NT2/D1 (cell line): ENCODE data around the gene SAP130.

ENCODE experiments used
- DNase-seq: peaks from one replicate; pipeline ENCODE4 v3.0.0-alpha.2; 2011; ENCODE audit warnings: low read depth, low spot score
- H3K27me3 ChIP-seq: 2 replicates; pipeline ENCODE4 v1.6.0; 2011; ENCODE audit warnings: mild to moderate bottlenecking; ENCODE audit not compliant: insufficient read length, insufficient read depth
- H3K36me3 ChIP-seq: 2 replicates; pipeline ENCODE4 v1.6.1; 2011; ENCODE audit warnings: mild to moderate bottlenecking, low read length, mixed read lengths; ENCODE audit not compliant: insufficient read depth, insufficient read length
- H3K4me1 ChIP-seq: 2 replicates; pipeline ENCODE4 v1.5.1; 2011; ENCODE audit not compliant: insufficient read depth, insufficient read length
- H3K4me3 ChIP-seq: 2 replicates; pipeline ENCODE4 v1.5.1; 2011; ENCODE audit warnings: low read depth; ENCODE audit not compliant: insufficient read length
- H3K9ac ChIP-seq: 2 replicates; pipeline ENCODE4 v1.6.0; 2011; ENCODE audit warnings: low read depth; ENCODE audit not compliant: insufficient read length
- H3K9me3 ChIP-seq: 2 replicates; pipeline ENCODE4 v1.5.1; 2011; ENCODE audit warnings: mild to moderate bottlenecking, low read length; ENCODE audit not compliant: insufficient read depth
- SUZ12 ChIP-seq: IDR thresholded peaks from 2 replicates; pipeline ENCODE4 v1.6.1; 2011; ENCODE audit not compliant: insufficient read length, insufficient read depth; ENCODE audit errors: extremely low read depth
- YY1 ChIP-seq: IDR thresholded peaks from 2 replicates; pipeline ENCODE4 v1.6.1; 2011; ENCODE audit not compliant: insufficient read length, insufficient read depth
- ZNF274 ChIP-seq: IDR thresholded peaks from 2 replicates; pipeline ENCODE4 v1.6.1; 2011; ENCODE audit warnings: mild to moderate bottlenecking, low read depth, low read length

The SAP130 gene

DNA sequence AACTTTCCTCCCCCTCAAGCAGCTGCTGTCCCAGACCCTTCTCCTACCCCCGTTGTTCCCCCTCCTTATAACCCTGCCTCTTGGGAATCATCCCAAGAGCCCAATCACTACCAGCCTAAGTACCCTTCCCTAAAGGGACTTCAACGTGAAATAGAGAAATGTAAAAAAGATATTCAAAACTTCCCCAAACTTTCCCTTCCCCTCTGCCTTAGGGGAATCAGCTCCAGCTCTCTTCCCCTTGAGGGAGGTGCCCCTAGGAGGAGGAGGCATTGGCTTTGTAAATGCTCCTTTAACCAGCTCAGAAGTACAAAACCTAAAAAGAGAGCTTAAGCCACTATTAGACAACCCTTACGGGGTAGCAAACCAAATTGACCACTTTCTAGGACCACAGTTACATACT, 10.6 kb upstream of the SAP130 start:
- peaks cover 50% of the 10 kb centered on the region for H3K9me3 ChIP-seq
- no peak overlapping the region for H3K9ac ChIP-seq
- no peaks in the 10 kb centered on the region for H3K36me3 ChIP-seq
- TF ChIP-seq ZNF274 = no peak
- TF ChIP-seq SUZ12 = no peak
- no peak for TF ChIP-seq YY1
- H3K4me1 ChIP-seq = no peaks in the 10 kb centered on the region
- DNase-seq = no peak
- no peak overlapping the region for H3K4me3 ChIP-seq
- H3K27me3 ChIP-seq = no peaks in the 10 kb centered on the region

DNA sequence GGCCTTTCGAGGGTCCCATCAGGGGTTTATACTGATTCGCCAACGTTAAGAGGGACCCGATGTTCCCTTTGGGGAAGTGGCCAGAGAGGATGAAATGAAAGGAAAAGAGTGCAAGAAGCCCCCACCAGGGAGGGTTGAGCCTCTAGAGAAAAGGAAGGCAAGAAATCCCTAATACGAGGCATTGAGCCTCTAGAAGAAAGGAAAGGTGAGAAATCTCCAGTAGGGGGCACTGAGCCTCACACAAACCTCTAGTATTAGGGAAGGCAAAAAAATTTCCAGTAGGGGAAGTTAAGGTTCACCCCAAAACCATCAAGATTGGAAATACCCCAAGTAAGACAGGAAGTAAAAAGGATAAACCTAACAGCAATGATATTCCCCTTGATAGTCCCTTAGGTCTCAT, 9.8 kb upstream of the SAP130 start:
- peaks cover 47% of the 10 kb centered on the region for H3K9me3 ChIP-seq
- no peak for DNase-seq

DNA sequence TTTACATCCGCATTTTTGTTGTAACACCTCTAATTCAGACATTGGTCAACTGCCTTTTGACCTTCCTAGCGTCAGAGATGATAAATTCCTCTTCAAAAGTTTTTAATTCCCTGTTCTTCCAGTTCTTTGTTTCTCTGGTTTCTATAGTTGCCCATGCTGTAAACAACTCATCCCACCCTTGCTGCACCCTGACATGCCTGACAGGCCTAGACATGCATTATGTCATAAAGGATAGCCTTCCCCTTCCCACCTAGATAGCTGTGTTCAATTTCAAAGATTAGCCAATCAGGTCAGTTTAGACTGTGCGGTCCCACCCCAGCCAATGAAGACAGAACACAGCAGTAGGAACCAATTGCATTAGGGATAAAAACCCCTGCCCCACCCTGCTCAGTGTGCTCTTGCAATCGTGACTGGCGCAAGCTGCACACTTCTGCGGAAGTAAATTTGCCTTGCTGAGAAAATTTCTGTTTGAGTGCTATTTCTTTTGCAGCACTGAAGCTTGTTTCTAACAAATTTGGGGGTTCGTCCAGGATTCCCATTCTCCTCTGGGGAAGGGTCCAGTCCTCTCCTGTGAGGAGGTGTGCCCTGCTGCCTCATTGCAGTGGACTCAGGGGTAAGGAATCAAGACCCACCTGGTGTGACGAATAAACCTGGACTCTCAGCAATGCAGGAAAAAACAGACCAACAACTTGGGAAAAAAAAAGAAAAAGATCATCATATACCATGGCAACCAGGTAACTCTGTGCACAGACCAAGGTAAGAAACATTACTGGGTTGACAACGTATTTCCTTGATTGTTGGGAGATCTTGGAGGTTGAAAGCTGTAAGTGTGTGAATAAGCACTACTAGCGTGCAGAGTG, 9.1 kb upstream of the SAP130 start:
- H3K36me3 ChIP-seq = no peaks in the 10 kb centered on the region
- DNase-seq = no peak
- no peak overlapping the region for H3K4me3 ChIP-seq

More for the DNA sequence above, 9.8 kb upstream of the SAP130 start:
- Histone ChIP-seq H3K36me3 (no peaks in the 10 kb centered on the region), H3K4me3 (no peak overlapping the region), H3K9ac (no peak overlapping the region), H3K27me3 (no peaks in the 10 kb centered on the region), H3K4me1 (no peaks in the 10 kb centered on the region)
- TF ChIP-seq YY1 (no peak), ZNF274 (no peak), SUZ12 (no peak)

DNA sequence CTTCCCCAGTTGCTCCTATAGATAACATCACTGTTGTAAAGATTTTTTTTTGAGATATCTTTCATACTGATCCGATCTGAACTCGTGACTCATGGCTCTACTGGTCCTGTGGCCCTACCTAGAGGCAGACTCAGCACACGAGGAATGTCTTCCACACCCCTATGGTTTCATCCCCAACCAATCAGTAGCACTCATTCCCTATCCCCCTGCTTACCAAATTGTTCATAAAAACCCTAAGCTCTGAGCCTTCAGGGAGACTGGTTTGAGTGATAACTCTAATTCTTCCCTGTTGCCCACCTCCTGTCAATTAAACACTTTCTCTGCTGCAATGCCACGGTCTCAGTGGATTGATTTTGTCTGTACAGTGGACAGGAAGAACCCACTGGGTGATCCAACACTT, 4.2 kb upstream of the SAP130 start:
- no peaks in the 10 kb centered on the region for H3K4me1 ChIP-seq
- H3K9ac ChIP-seq = no peak overlapping the region
- H3K9me3 ChIP-seq = peaks cover 28% of the 10 kb centered on the region
- H3K36me3 ChIP-seq = no peaks in the 10 kb centered on the region
- no peak overlapping the region for H3K4me3 ChIP-seq
- TF ChIP-seq SUZ12 = no peak
- no peak for TF ChIP-seq ZNF274
- H3K27me3 ChIP-seq = peaks cover 35% of the 10 kb centered on the region
- no peak for DNase-seq

More for the DNA sequence above, 9.1 kb upstream of the SAP130 start:
- Histone ChIP-seq H3K9me3 (peaks cover 47% of the 10 kb centered on the region), H3K9ac (no peak overlapping the region), H3K4me1 (no peaks in the 10 kb centered on the region), H3K27me3 (peaks cover 2% of the 10 kb centered on the region)
- TF ChIP-seq SUZ12 (no peak), ZNF274 (no peak), YY1 (no peak)

DNA sequence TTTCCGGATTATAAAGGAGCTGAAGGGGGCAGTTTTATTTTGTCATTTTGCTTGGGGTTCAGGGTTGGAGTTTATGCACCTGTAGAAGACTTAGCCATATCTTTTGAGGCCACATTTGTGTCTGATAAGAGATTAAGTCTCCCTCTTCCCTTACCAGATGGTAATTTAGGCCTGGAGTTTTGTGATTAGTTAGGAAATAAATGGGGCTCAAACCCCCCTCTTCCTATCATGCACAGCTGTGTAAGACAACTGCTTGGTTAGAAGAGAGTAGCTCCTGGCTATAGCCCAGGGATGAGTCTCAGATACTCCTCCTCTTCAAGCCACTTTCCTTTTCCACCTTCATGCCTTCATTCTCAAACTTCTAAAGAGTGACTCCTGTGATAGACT, 802 bp upstream of the SAP130 start:
- no peak for DNase-seq
- peaks cover 16% of the 10 kb centered on the region for H3K9me3 ChIP-seq
- no peak for TF ChIP-seq YY1
- TF ChIP-seq ZNF274 = no peak
- no peak for TF ChIP-seq SUZ12
- H3K4me1 ChIP-seq = peaks cover 2% of the 10 kb centered on the region
- peaks cover 35% of the 10 kb centered on the region for H3K27me3 ChIP-seq
- H3K36me3 ChIP-seq = peaks cover 17% of the 10 kb centered on the region
- peak overlapping the region; percentile 75 for H3K9ac ChIP-seq
- H3K4me3 ChIP-seq = peak overlapping the region; percentile 88

DNA sequence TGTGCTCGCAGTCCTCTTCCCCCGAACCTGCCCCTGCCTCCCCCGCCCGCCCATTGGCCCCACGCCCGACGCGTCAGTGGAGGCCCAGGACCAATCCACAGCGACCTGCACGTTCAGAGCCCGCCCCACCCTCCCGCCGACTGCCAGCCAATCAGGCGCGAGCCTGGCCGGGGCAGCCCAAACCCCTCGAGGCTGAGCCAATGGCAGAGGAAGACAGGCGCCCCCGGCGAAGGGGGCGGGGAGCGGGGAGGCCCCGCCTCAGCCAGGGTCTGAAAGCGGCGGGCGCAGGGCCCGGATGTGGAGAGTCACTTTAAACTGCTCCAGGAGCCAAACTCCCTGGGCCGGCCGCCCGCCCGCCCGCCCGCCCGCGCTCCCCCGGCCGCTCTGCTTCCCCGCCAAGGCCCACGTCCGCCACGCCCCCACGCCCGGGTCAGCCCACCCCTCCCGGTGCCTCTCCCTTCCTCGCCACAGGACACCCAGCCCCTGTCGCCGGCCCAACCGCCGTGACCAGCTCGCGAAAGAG, 520 bp downstream of the SAP130 start:
- Histone ChIP-seq H3K9ac (peak overlapping the region; percentile 98), H3K4me3 (peak overlapping the region; percentile 88), H3K36me3 (peaks cover 26% of the 10 kb centered on the region), H3K4me1 (peaks cover 2% of the 10 kb centered on the region), H3K9me3 (peaks cover 9% of the 10 kb centered on the region), H3K27me3 (peaks cover 35% of the 10 kb centered on the region)
- DNase-seq = peak; percentile 97
- no peak for TF ChIP-seq ZNF274
- no peak for TF ChIP-seq SUZ12
- TF ChIP-seq YY1 = no peak

DNA sequence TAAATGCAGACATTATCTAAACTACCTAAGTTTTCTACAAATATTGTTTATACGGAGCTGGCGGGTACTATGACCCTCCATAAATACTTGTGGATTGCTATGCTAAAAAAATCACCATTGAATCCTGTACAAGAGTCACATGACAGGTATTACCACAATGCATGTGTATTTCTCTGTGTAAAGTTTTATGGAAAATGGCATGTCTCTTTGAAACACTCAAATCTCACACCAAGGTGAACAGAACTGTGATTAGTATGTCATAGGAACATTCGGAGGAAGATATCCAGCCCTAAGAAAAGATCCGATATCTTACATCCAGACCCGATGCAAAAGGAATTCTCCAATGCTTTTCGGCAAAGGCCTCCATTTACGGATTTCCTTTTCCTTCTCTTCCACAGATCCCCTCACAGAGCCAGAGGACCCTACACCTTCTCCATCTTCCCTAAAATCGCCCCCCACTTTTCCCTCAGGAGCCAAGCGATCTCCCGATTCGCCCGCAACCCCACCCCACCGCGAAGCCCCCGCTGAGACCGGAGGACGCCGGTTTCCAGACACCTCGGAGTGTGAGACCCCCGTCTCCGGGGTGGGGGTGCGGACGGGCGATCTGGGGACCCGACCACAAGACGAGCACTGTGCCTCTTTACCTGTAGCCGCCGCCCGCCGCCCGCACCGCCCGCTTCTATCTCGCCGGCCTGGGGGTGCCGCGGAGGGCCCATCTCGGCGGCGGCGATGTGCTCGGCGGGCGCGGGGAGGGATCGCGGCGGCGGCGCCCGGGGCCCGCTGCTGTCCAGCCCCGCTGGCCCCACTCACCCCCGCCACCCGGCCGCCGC, 1.2 kb downstream of the SAP130 start:
- Histone ChIP-seq H3K4me1 (peaks cover 2% of the 10 kb centered on the region), H3K9me3 (0 out of 2 replicates have a peak, but pooled peaks cover 2% of the 10 kb centered on the region), H3K36me3 (peaks cover 32% of the 10 kb centered on the region), H3K9ac (peak overlapping the region; percentile 87), H3K27me3 (peaks cover 31% of the 10 kb centered on the region), H3K4me3 (peak overlapping the region; percentile 67)
- TF ChIP-seq YY1 = no peak
- TF ChIP-seq SUZ12 = no peak
- no peak for TF ChIP-seq ZNF274
- DNase-seq = no peak
